ENCODE results near the gene BABAM2. TPM values are rescaled to one million over a fixed set of nuclear protein-coding genes. Genes with fewer than 3 reads are reported as not detected.

The BABAM2 gene
- polyA plus RNA-seq, 3 donors from 2014 or later = 52.4 to 89.2 (median 74.1) TPM

DNA sequence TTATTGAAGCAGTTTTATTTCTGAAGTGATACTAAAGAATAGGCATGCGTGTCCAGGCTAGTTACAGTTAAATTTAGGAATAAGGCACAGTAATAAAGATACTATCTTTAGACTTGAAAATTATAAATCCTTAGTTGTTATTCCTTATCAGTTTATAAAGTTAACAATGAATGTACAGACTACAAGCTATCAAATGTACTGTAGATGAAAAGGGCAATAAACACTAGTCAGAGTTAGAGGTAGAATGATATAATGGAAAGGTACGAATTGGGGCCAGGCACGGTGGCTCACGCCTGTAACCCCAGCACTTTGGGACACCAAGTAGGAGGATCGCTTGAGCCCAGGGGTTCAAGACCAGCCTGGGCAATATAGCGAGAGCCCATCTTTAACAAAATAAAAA lies 4.2 kb upstream of the BABAM2 start:
- peak overlapping the region in 1 of 6 donors; percentile 48 for H3K27ac Mint-ChIP-seq

DNA sequence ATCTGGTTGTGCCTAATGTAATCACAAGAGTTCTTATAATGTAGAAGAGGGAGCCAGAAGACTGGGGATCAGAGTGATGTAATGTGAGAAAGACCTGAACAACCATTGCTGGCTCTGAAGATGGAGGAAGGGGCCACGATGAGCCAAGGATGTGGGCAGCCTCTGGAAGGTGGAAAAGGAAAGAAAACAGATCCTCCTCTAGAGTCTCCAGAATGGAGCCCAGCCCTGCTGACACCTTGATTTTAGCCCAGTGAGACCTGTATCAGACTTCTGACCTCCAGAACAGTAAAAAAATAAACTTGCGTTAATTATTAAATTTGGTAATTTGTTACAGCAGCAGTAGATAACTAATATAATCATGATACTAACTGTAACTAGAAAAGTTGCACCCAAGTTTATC lies 3.4 kb upstream of the BABAM2 start:
- no peaks in the 10 kb centered on the region for H3K36me3 Mint-ChIP-seq
- peaks cover 16 to 22% (median 20%) of the 10 kb centered on the region in 3 donors for H3K27me3 Mint-ChIP-seq (ENCODE audit: low read depth in 3 of 3)

More for the DNA sequence above, 4.2 kb upstream of the BABAM2 start:
- no peaks in the 10 kb centered on the region for H3K36me3 Mint-ChIP-seq
- no peak overlapping the region for H3K4me3 Mint-ChIP-seq
- H3K9me3 Mint-ChIP-seq = peaks cover 0 to 5% (median 0%) of the 10 kb centered on the region in 6 donors
- DNase-seq = no peak
- H3K4me1 Mint-ChIP-seq = peaks cover 16 to 18% of the 10 kb centered on the region in 2 donors
- peaks cover 14 to 16% (median 15%) of the 10 kb centered on the region in 3 donors for H3K27me3 Mint-ChIP-seq (ENCODE audit: low read depth in 3 of 3)

DNA sequence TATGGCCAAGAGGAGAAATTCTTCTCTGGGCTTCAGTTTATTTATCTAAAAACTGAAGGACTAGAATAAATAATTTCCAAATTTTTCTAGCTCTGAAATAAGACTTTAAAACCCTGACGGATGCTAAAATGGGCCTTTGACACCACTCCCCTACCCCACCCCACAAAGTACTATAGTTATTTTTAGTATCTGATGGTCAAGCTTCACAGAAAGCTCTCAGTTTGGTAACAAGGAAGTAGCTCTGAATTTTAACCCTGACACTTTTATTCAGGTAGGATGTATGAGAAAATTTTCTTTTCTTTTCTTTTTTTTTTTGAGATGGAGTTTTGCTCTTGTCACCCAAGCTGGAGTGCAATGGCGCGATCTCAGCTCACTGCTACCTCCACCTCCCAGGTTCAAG lies 2.7 kb upstream of the BABAM2 start:
- peak overlapping the region in 1 of 6 donors; percentile 100 for H3K27ac Mint-ChIP-seq
- no peak for DNase-seq
- peaks cover 26 to 33% of the 10 kb centered on the region in 2 donors for H3K4me1 Mint-ChIP-seq
- peaks cover 0 to 6% (median 0%) of the 10 kb centered on the region in 6 donors for H3K9me3 Mint-ChIP-seq
- H3K4me3 Mint-ChIP-seq = no peak overlapping the region
- peaks cover 16 to 22% (median 20%) of the 10 kb centered on the region in 3 donors for H3K27me3 Mint-ChIP-seq (ENCODE audit: low read depth in 3 of 3)
- H3K36me3 Mint-ChIP-seq = no peaks in the 10 kb centered on the region

More for the DNA sequence above, 3.4 kb upstream of the BABAM2 start:
- Mint-ChIP-seq H3K9me3 (peaks cover 0 to 6% (median 0%) of the 10 kb centered on the region in 6 donors), H3K4me1 (peaks cover 20 to 26% of the 10 kb centered on the region in 2 donors), H3K4me3 (no peak overlapping the region), H3K27ac (peak overlapping the region in 4 of 6 donors; percentile 19 to 65 (median 36))
- DNase-seq = no peak

DNA sequence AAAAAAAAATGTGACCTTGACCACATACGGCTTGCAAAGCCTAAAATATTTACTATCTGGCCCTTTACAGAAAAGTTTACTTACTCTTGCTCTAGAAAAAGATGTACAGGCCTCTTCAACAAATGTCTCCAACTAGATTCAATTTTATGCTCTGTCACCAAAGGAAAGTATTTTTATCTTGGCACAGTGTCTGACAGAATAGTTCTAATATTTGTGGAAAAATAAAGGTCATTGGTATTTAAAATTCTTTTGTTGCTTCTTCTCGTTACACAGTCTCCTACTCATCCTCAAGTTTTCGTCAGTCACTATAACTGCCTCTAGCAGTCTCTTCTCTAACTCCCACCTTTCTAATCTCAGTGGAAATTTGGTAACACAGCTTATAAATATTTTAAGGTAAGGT lies 1.7 kb upstream of the BABAM2 start:
- peak overlapping the region in 2 of 5 donors; percentile 15 to 20 for H3K4me3 Mint-ChIP-seq
- peaks cover 16 to 22% (median 20%) of the 10 kb centered on the region in 3 donors for H3K27me3 Mint-ChIP-seq (ENCODE audit: low read depth in 3 of 3)
- DNase-seq = no peak
- H3K36me3 Mint-ChIP-seq = no peaks in the 10 kb centered on the region
- H3K4me1 Mint-ChIP-seq = peaks cover 26 to 39% of the 10 kb centered on the region in 2 donors
- peaks cover 0 to 6% (median 0%) of the 10 kb centered on the region in 6 donors for H3K9me3 Mint-ChIP-seq
- H3K27ac Mint-ChIP-seq = peak overlapping the region in 5 of 6 donors; percentile 8 to 100 (median 15)

DNA sequence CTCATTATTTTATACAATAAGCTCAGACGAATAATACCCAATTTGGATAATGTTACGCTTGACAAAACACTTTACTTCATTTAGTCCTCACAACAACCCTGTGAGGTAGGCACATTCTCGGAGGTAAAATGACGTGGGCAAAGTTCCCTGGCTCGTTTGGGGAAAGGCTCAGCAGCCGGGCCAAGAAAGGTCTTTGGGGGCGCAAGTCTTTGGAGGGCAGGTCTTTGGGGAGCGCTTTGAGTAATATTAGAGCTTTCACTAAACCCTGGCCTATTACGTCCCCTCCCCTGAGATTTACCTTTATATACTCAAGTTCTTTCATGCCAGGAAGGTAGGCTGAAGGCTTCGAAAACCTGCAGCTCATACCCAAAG lies 769 bp upstream of the BABAM2 start:
- peaks cover 0 to 4% (median 0%) of the 10 kb centered on the region in 3 donors for H3K36me3 Mint-ChIP-seq
- peaks cover 0 to 6% (median 0%) of the 10 kb centered on the region in 6 donors for H3K9me3 Mint-ChIP-seq

DNA sequence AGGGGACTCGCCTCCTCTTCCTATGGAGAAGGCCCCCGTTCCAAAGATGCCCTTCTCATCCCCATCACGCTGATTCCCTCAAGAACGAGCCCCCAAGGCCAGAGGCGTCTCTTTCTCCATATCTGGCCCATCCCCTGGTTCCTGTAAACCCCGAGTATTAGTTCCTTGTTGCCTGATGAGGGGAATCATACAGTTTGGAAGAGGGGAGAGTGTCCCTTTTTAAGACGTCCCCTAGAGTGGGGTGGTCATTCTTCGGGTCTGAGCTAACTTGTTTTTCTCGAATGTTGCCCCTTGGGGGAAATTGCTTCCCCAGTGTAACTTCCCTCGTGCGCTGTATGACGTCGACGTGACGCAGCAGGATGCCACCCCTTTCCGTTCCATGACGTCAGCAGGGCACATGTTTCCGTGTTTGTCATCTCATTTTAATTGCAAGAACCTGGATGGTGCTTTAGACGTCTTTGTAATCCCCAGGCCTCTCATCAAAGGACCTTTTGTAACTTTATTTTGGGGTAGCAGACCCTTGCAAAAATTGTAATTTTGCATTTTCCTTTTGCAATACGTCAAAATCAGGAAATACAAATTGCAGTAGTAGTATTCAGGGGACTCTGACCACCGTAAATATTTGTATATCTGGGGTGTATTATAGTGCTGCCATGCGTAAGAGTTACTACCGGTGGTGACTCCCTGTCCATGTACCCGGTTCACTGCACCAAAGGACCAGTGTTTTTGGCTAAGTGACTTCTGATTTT lies 569 bp downstream of the BABAM2 start:
- peaks cover 0 to 6% (median 0%) of the 10 kb centered on the region in 3 donors for H3K36me3 Mint-ChIP-seq
- peak overlapping the region; percentile 93 to 100 (median 99) for H3K4me3 Mint-ChIP-seq
- peaks cover 0 to 6% (median 0%) of the 10 kb centered on the region in 6 donors for H3K9me3 Mint-ChIP-seq
- DNase-seq = peak; percentile 96 to 97 (median 96)
- peak overlapping the region; percentile 99 to 100 (median 100) for H3K27ac Mint-ChIP-seq
- peaks cover 30 to 49% of the 10 kb centered on the region in 2 donors for H3K4me1 Mint-ChIP-seq
- H3K27me3 Mint-ChIP-seq (ENCODE audit: low read depth in 3 of 3) = peaks cover 16 to 22% (median 20%) of the 10 kb centered on the region in 3 donors

More for the DNA sequence above, 769 bp upstream of the BABAM2 start:
- peak overlapping the region; percentile 99 to 100 (median 100) for H3K27ac Mint-ChIP-seq
- peaks cover 16 to 22% (median 20%) of the 10 kb centered on the region in 3 donors for H3K27me3 Mint-ChIP-seq (ENCODE audit: low read depth in 3 of 3)
- H3K4me3 Mint-ChIP-seq = peak overlapping the region; percentile 93 to 100 (median 99)
- no peak for DNase-seq
- peaks cover 30 to 48% of the 10 kb centered on the region in 2 donors for H3K4me1 Mint-ChIP-seq

DNA sequence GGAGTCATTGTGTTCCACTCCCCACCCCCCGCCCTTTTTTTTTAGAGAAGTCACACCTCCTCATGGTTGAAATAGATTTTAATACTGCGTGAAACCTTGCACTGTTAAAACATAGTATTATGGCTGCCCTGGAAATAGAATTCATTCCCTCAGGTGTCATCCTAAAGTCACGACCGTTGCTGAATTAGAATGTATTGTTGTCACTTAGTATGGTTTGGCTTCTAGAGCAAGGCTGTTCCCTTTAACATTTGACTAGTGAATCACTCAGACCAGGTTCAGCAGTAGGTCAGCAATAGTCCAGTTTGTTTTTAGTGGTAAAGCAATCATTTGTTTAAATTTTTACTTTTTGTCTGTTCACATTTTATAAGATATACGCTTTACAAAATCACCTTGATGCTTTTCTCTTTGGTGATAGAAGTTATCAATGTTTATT lies 1.2 kb downstream of the BABAM2 start:
- Mint-ChIP-seq H3K4me1 (peaks cover 30 to 49% of the 10 kb centered on the region in 2 donors), H3K27me3 (ENCODE audit: low read depth in 3 of 3) (peaks cover 16 to 22% (median 20%) of the 10 kb centered on the region in 3 donors), H3K9me3 (peaks cover 0 to 6% (median 0%) of the 10 kb centered on the region in 6 donors), H3K27ac (peak overlapping the region; percentile 99 to 100 (median 100)), H3K36me3 (peaks cover 0 to 11% (median 1%) of the 10 kb centered on the region in 3 donors), H3K4me3 (peak overlapping the region; percentile 93 to 100 (median 99))
- DNase-seq = peak in 1 of 3 donors; percentile 7

DNA sequence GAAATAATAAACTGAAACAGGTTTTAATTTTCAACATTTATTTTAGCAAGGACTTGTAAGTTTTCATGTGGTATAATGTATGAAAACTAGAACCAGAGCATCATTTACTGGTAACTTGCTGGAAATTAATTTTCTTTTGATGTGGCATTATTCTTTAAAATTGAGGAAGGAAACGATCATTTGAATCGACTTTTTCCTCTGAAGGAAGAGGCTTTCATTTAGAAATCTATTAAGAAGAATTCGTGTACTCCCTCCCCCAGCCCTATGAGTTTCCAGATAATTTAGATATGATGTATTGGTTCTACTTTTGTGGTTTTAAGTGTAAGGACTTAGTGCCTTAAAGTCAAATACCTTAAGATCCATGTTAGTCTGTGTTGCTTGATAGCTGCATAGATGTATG lies 2.5 kb downstream of the BABAM2 start:
- H3K4me1 Mint-ChIP-seq = peaks cover 32 to 58% of the 10 kb centered on the region in 2 donors
- DNase-seq = no peak
- no peak overlapping the region for H3K4me3 Mint-ChIP-seq
- peaks cover 0 to 6% (median 0%) of the 10 kb centered on the region in 6 donors for H3K9me3 Mint-ChIP-seq
- H3K27ac Mint-ChIP-seq = peak overlapping the region in 5 of 6 donors; percentile 61 to 100 (median 99)
- H3K27me3 Mint-ChIP-seq (ENCODE audit: low read depth in 3 of 3) = peaks cover 16 to 22% (median 20%) of the 10 kb centered on the region in 3 donors
- H3K36me3 Mint-ChIP-seq = peaks cover 0 to 24% (median 10%) of the 10 kb centered on the region in 3 donors

DNA sequence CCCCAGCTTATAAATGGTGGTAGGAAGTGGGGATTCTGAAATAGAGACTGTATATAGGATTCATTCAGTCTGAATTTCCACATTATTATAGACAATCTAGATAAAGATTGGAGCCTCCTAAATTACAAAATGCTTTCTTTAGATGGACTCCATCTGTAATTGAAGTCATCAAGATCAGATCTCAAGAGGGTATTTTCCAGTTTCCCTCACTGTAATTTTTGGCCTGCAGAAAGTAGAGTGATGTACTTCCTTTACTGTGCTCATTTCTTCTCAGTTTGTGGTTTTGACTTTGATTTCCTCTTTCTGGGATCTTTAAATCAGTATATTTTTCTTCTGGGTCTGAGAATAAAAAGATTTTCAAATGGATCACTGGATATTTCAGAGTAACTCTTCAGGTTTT lies 7.2 kb downstream of the BABAM2 start:
- no peaks in the 10 kb centered on the region for H3K27me3 Mint-ChIP-seq (ENCODE audit: low read depth in 3 of 3)
- peaks cover 2 to 37% (median 12%) of the 10 kb centered on the region in 3 donors for H3K36me3 Mint-ChIP-seq
- H3K4me3 Mint-ChIP-seq = no peak overlapping the region
- no peaks in the 10 kb centered on the region for H3K9me3 Mint-ChIP-seq
- no peak for DNase-seq
- peaks cover 7 to 29% of the 10 kb centered on the region in 2 donors for H3K4me1 Mint-ChIP-seq
- peak overlapping the region; percentile 8 to 100 (median 58) for H3K27ac Mint-ChIP-seq

DNA sequence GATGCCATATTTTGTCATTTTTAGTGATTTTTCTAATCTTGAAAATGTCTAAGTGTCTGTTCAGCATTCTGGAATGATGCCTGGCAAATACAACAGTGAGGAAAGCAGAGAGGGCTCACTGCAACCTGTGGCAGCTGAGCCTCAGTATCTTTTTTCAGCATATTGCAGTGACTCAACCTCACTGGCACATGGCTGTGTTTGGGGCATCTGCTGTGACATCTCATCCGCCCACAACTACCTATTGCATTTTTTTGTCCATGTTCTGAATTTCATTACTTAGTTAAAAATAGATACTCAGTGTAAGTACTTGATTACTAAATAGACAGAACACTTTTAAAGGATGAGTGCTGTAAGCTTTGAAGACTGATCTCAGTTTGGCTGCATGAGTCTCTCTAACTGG lies 10.7 kb downstream of the BABAM2 start:
- no peak for DNase-seq
- Mint-ChIP-seq H3K36me3 (peaks cover 12 to 44% (median 22%) of the 10 kb centered on the region in 3 donors), H3K4me3 (no peak overlapping the region), H3K4me1 (peaks cover 12 to 20% of the 10 kb centered on the region in 2 donors), H3K27ac (peak overlapping the region in 1 of 6 donors; percentile 65), H3K27me3 (ENCODE audit: low read depth in 3 of 3) (no peaks in the 10 kb centered on the region), H3K9me3 (no peaks in the 10 kb centered on the region)

DNA sequence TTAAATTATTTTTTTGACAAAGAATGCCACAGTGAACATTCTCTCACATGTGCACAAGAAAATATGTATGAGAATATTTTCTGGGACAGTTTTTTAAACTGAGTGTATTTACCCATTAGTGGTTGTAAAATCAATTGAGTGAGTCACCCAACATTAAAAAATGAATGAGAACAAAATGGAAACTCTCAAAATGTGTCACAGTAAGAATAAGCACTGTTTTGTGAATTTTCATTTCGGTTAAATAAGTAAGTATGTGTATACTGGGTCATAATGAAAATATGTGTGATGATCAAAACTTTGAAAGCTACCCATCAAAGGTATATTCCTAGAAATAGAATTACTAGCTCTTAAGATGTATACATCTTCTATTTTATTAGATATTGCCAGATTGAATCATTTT lies 11.6 kb downstream of the BABAM2 start:
- no peaks in the 10 kb centered on the region for H3K9me3 Mint-ChIP-seq
- no peaks in the 10 kb centered on the region for H3K27me3 Mint-ChIP-seq (ENCODE audit: low read depth in 3 of 3)
- no peak for DNase-seq
- no peak overlapping the region for H3K4me3 Mint-ChIP-seq
- H3K4me1 Mint-ChIP-seq = peaks cover 14 to 25% of the 10 kb centered on the region in 2 donors
- H3K27ac Mint-ChIP-seq = no peak overlapping the region
- H3K36me3 Mint-ChIP-seq = peaks cover 12 to 36% (median 22%) of the 10 kb centered on the region in 3 donors

DNA sequence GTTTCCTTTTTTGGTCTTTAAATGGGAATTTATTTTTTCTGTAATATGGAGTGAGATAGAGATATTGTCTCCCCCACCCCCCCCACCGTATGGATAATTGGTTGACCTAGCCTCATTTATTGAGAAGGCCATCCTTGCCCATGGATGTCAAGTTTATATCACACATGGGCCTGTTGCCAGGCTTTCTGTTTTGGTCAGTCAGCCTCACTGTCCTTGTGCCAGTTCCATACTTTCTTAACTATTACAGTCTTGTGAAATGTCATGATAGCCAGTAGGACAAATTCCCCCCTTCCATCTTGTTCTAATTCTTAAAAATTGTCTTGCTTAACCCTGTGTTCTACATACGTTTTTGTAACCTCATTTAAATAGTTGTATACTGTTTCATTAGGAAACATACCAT lies 12.5 kb downstream of the BABAM2 start:
- Mint-ChIP-seq H3K27ac (peak overlapping the region in 2 of 6 donors; percentile 22 to 43), H3K4me1 (peaks cover 12 to 16% of the 10 kb centered on the region in 2 donors), H3K4me3 (no peak overlapping the region)

DNA sequence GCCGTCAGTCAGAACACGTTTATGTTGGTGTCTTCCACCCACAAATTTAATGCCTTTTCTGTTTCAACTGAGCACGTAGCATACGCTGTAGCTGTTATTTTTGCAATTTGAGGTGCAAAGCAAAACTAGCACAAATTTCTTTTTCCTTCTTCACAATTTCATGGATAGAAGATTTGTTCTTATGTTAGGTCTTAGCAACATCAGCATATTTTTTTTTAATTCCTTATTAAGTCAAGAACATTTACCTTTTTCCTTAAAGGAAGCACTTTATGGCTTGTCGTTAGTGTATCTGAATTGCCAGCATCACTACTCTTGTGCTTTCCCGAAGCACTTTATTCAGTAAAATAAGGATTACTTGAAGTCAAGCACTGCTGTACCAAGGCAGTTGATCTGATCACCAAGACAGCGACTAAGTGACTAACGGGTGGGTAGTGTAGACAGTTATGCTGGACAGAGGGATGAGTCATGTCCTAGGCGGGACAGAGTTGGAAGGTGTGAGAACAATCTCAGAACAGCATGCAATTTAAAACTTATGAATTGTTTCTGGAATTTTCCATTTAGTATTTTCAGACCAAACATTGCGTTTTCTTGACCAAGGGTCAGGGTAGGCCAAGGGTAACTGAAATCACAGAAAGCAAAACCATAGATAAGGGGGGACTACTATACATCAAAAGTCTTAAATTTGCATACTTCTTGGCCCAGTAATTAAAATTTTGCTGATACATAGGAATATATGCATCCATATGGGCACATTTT lies 13.3 kb downstream of the BABAM2 start:
- no peak overlapping the region for H3K27ac Mint-ChIP-seq
- H3K4me3 Mint-ChIP-seq = no peak overlapping the region
- H3K9me3 Mint-ChIP-seq = no peaks in the 10 kb centered on the region
- no peak for DNase-seq
- H3K27me3 Mint-ChIP-seq (ENCODE audit: low read depth in 3 of 3) = no peaks in the 10 kb centered on the region
- H3K36me3 Mint-ChIP-seq = peaks cover 12 to 23% (median 23%) of the 10 kb centered on the region in 3 donors
- peaks cover 13 to 19% of the 10 kb centered on the region in 2 donors for H3K4me1 Mint-ChIP-seq

More for the DNA sequence above, 12.5 kb downstream of the BABAM2 start:
- peaks cover 12 to 26% (median 20%) of the 10 kb centered on the region in 3 donors for H3K36me3 Mint-ChIP-seq
- no peaks in the 10 kb centered on the region for H3K9me3 Mint-ChIP-seq
- DNase-seq = no peak
- no peaks in the 10 kb centered on the region for H3K27me3 Mint-ChIP-seq (ENCODE audit: low read depth in 3 of 3)
